Measurements from ENCODE around the gene PALM.
"Not testable (repeated sequence)": the region's sequence is repeated elsewhere in the genome, so short reads cannot be mapped to it uniquely, and the experiment has no call there.

The PALM gene

GRCh38 chr19:695352-695949 lies 13.3 kb upstream of the PALM start, which contains the start of gene PRSS57:
TSS of gene PRSS57 (minus strand) at chr19:695452. CDS start at chr19:695430, 22 bp downstream.
- no peak for ATAC-seq

DNA sequence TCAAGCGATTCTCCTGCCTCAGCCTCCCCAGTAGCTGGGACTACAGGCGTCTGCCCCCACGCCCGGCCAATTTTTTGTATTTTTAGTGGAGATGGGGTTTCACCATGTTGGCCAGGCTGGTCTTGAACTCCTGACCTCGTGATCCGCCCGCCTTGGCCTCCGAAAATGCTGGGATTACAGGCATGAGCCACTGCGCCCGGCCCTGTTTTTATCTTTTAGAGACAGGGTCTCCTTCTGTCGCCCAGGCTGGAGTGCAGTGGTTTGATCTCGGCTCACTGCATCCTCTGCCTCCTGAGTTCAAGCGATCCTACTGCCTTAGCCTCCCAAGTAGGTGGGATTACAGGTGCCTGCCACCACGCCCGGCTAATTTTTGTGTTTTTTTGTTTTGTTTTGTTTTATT lies 10.2 kb upstream of the PALM start:
- not testable (repeated sequence) for ATAC-seq

More at GRCh38 chr19:695352-695949, 13.3 kb upstream of the PALM start, which contains the start of gene PRSS57:
- no peak for TF ChIP-seq ESRRG (CRISPR knock-in tag; IDR thresholded peaks at IDR 0.05)
- TF ChIP-seq, protein P1, sequence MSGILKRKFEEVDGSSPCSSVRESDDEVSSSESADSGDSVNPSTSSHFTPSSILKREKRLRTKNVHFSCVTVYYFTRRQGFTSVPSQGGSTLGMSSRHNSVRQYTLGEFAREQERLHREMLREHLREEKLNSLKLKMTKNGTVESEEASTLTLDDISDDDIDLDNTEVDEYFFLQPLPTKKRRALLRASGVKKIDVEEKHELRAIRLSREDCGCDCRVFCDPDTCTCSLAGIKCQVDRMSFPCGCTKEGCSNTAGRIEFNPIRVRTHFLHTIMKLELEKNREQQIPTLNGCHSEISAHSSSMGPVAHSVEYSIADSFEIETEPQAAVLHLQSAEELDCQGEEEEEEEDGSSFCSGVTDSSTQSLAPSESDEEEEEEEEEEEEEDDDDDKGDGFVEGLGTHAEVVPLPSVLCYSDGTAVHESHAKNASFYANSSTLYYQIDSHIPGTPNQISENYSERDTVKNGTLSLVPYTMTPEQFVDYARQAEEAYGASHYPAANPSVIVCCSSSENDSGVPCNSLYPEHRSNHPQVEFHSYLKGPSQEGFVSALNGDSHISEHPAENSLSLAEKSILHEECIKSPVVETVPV (CRISPR knock-in tag; IDR thresholded peaks at IDR 0.05), result no peak
- no peak for TF ChIP-seq RARB (CRISPR knock-in tag; IDR thresholded peaks at IDR 0.05)
- TF ChIP-seq ZNF565 (CRISPR knock-in tag; conservative IDR thresholded peaks at IDR 0.05; ENCODE audit: low read depth), result no peak
- TF ChIP-seq TOX (CRISPR knock-in tag; IDR thresholded peaks at IDR 0.05; ENCODE audit: borderline replicate concordance), result no peak
- no peak for TF ChIP-seq ZNF8 (CRISPR knock-in tag; IDR thresholded peaks at IDR 0.05)
- TF ChIP-seq ZFP30 (CRISPR knock-in tag; IDR thresholded peaks at IDR 0.05), result no peak
- TF ChIP-seq TCF4 (CRISPR knock-in tag; IDR thresholded peaks at IDR 0.05; ENCODE audit: borderline replicate concordance), result no peak
- no peak for TF ChIP-seq ISL1 (CRISPR knock-in tag; IDR thresholded peaks at IDR 0.05)
- no peak for TF ChIP-seq GLIS3 (CRISPR knock-in tag; IDR thresholded peaks at IDR 0.05)
- no peak for TF ChIP-seq BACH2 (CRISPR knock-in tag; IDR thresholded peaks at IDR 0.05; ENCODE audit: borderline replicate concordance)
- no peak for TF ChIP-seq SNAI2 (CRISPR knock-in tag; IDR thresholded peaks at IDR 0.05)
- TF ChIP-seq POU6F1 (CRISPR knock-in tag; IDR thresholded peaks at IDR 0.05; ENCODE audit: borderline replicate concordance, low read depth), result no peak
- TF ChIP-seq ZC3H10 (CRISPR knock-in tag; IDR thresholded peaks at IDR 0.05), result no peak
- no peak for TF ChIP-seq PPARA (CRISPR knock-in tag; IDR thresholded peaks at IDR 0.05; ENCODE audit: borderline replicate concordance)
- TF ChIP-seq TSHZ2 (CRISPR knock-in tag; IDR thresholded peaks at IDR 0.05), result no peak
- TF ChIP-seq CSDC2 (CRISPR knock-in tag; IDR thresholded peaks at IDR 0.05), result no peak
- no peak for TF ChIP-seq ZNF70 (CRISPR knock-in tag; IDR thresholded peaks at IDR 0.05)
- TF ChIP-seq, protein P2, sequence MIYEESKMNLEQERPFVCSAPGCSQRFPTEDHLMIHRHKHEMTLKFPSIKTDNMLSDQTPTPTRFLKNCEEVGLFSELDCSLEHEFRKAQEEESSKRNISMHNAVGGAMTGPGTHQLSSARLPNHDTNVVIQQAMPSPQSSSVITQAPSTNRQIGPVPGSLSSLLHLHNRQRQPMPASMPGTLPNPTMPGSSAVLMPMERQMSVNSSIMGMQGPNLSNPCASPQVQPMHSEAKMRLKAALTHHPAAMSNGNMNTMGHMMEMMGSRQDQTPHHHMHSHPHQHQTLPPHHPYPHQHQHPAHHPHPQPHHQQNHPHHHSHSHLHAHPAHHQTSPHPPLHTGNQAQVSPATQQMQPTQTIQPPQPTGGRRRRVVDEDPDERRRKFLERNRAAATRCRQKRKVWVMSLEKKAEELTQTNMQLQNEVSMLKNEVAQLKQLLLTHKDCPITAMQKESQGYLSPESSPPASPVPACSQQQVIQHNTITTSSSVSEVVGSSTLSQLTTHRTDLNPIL (CRISPR knock-in tag; IDR thresholded peaks at IDR 0.05; ENCODE audit: low read depth), result no peak

GRCh38 chr19:699885-700284 lies 8.8 kb upstream of the PALM start:
- not testable (repeated sequence) for ATAC-seq

DNA sequence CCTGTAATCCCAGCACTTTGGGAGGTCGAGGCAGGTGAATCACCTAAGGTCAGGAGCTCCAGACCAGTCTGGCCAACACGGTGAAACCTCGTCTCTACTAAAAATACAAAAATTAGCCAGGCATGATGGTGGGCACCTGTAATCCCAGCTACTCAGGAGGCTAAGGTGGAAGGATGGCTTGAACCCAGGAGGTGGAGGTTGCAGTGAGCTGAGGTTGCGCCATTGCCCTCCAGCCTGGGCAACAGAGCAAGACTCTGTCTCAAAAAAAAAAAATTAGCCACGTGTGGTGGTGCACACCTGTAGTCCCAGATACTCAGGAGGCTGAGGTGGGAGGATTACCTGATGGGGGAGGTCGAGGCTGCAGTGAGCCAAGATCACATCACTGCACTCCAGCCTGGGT lies 5.9 kb upstream of the PALM start:
- not testable (repeated sequence) for ATAC-seq

- no peak for TF ChIP-seq ZC3H10 (CRISPR knock-in tag; IDR thresholded peaks at IDR 0.05)
- no peak for TF ChIP-seq BACH2 (CRISPR knock-in tag; IDR thresholded peaks at IDR 0.05; ENCODE audit: borderline replicate concordance)
- no peak for TF ChIP-seq ZFP3 (CRISPR knock-in tag; IDR thresholded peaks at IDR 0.05)
- no peak for TF ChIP-seq ZFP30 (CRISPR knock-in tag; IDR thresholded peaks at IDR 0.05)
- peak; percentile 8; the same call in 1 of the 3 replicates for ATAC-seq
Measured at GRCh38 chr19:703329-703650, 5.4 kb upstream of the PALM start.

Measured in SK-N-SH treated with all-trans-retinoic acid at 6 μM for 48 hours (cell line).